Stimulated activated CD8-positive, alpha-beta memory T cell treated with anti-CD3 and anti-CD28 coated beads, Interleukin-12 subunit alpha, Interleukin-12 subunit beta, amount 100 ng/mL, for 1 hour (primary cell): Measurements from ENCODE around the gene TRPM4.
A peak's percentile ranks its signal among the peaks of the same experiment; 100 is the strongest.
"Not testable (repeated sequence)": the region's sequence is repeated elsewhere in the genome, so short reads cannot be mapped to it uniquely, and the experiment has no call there.

Experiments used
- DNase-seq: peaks from one replicate; pipeline ENCODE4 v3.0.0-alpha.2; 2020; ENCODE audit warnings: low read depth

Gene TRPM4

GRCh38 chr19:49127225-49127624 is 30.4 kb upstream of the TRPM4 start:
- DNase-seq: not testable (repeated sequence)

- peak; percentile 86 for DNase-seq
These were observed 29.7 kb upstream of the TRPM4 start for GRCh38 chr19:49127674-49128544.

GRCh38 chr19:49128545-49129237 is 28.9 kb upstream of the TRPM4 start:
- DNase-seq: no peak

- DNase-seq: no peak
These were observed 28.4 kb upstream of the TRPM4 start for GRCh38 chr19:49129238-49129583.

GRCh38 chr19:49130325-49130724 is 27.3 kb upstream of the TRPM4 start:
- DNase-seq: no peak

GRCh38 chr19:49132974-49133609 is 24.5 kb upstream of the TRPM4 start:
- DNase-seq: no peak

GRCh38 chr19:49133621-49134454 is 23.8 kb upstream of the TRPM4 start:
- DNase-seq: no peak

- no peak for DNase-seq
These were observed 21.9 kb upstream of the TRPM4 start for GRCh38 chr19:49135686-49136085.

GRCh38 chr19:49136771-49137171 is 20.8 kb upstream of the TRPM4 start:
- DNase-seq: no peak

- DNase-seq: no peak
These were observed 16.6 kb upstream of the TRPM4 start for GRCh38 chr19:49140951-49141350.

GRCh38 chr19:49141352-49141751 is 16.2 kb upstream of the TRPM4 start:
- no peak for DNase-seq

- no peak for DNase-seq
These were observed 14.7 kb upstream of the TRPM4 start for GRCh38 chr19:49142866-49143335.

- DNase-seq: peak; percentile 52
These were observed 11.8 kb upstream of the TRPM4 start for GRCh38 chr19:49145573-49146407.

GRCh38 chr19:49146408-49146770 is 11.2 kb upstream of the TRPM4 start:
- not testable (repeated sequence) for DNase-seq

- DNase-seq: no peak
These were observed 9.4 kb upstream of the TRPM4 start for GRCh38 chr19:49148044-49148682.

GRCh38 chr19:49148784-49149651 is 8.6 kb upstream of the TRPM4 start:
- DNase-seq: peak; percentile 59

GRCh38 chr19:49149652-49150105 is 7.9 kb upstream of the TRPM4 start:
- no peak for DNase-seq

- DNase-seq: no peak
These were observed 7.3 kb upstream of the TRPM4 start for GRCh38 chr19:49150106-49150943.

- DNase-seq: no peak
These were observed 6.7 kb upstream of the TRPM4 start for GRCh38 chr19:49150944-49151243.
